ENCODE results near the gene PRDM7. TPM values are rescaled to one million over a fixed set of nuclear protein-coding genes. Genes with fewer than 3 reads are reported as not detected.

The PRDM7 gene
- total RNA-seq, 4 donors from 2014 or later: not detected

DNA sequence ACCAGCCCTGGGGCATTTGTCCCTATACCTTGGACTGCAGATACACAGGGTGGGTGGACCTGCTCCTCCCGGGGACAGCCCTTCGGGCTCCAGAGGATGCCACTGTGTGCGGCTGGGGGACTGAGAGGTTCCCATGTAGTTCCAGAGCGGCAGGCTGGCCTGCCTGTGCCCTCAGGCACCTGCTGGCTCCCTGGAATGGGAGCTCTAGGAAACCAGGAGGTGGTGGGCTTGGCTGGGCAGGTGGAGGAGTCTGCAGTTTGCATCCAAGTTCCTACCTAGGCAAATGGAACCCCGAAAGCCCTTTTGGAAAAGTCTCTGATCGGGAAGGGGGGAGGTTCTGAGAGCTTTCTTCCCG is 58.9 kb downstream of the PRDM7 start:
- TF ChIP-seq CTCF (IDR thresholded peaks at IDR 0.05; ENCODE audit: low read depth): no peak

DNA sequence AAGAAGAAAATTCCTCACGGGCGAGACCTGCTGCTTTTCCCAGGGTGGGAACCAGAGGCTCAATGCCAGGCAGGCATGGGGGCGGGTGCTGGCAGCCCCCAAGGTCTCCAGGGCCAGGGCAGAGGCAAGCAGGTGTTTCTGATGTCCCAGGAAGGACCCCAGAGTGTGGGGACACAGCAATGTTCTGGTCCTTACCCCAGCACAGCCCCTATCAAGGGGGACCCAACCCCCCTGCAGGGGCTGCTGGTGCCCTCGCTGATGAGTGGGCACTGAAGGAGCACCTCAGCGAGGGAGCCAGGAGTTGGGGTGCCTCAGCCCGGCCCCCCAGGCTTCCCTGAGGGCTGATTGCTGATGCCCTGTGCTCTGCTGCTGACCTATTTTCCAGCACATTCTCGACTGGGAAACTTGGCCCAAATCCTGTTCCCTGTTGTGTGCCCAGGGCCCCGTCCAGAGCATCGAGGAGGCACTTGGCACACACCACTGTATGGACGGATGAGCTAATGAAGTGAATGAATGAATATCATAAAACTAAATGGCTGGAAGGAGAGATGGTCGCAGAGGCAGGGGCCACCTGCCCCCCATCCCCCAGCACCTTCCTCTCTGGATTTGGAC is 60.7 kb downstream of the PRDM7 start:
- no peak for TF ChIP-seq CTCF (IDR thresholded peaks at IDR 0.05; ENCODE audit: low read depth)

DNA sequence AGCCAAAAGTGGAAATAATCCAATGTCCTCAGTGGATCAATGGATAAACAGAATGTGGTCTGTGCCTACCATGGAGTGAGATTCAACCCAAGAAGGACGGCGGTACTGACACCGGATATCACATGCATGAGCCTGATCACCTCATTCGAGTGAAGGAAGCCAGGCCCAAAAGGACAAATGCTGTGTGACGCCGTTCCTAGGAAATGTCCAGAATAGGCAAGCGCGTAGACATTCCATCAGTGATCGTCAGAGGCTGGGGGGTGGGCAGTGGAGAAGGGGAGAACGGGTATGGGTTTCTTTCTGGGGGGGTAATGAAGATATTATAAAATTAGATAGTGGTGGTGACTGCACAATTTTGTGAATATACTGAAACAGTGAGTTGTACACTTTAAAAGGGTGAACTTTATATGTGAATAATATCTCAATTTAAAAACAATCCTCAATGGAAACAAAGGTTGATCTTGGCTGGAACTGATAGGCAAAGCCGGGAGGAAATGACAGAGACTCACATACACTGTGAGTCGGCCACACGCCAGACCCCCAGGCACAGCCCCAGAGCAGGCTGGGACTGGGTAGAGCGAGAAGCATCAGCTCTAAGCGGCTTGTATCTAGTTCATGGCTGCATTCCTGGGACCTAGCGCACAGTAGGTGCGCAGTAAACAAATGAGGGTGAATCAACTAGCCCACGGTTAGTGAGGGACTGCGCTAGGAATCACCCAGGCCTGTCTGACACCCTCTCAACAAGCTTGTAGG is 61.4 kb downstream of the PRDM7 start:
- no peak for TF ChIP-seq CTCF (IDR thresholded peaks at IDR 0.05; ENCODE audit: low read depth)

DNA sequence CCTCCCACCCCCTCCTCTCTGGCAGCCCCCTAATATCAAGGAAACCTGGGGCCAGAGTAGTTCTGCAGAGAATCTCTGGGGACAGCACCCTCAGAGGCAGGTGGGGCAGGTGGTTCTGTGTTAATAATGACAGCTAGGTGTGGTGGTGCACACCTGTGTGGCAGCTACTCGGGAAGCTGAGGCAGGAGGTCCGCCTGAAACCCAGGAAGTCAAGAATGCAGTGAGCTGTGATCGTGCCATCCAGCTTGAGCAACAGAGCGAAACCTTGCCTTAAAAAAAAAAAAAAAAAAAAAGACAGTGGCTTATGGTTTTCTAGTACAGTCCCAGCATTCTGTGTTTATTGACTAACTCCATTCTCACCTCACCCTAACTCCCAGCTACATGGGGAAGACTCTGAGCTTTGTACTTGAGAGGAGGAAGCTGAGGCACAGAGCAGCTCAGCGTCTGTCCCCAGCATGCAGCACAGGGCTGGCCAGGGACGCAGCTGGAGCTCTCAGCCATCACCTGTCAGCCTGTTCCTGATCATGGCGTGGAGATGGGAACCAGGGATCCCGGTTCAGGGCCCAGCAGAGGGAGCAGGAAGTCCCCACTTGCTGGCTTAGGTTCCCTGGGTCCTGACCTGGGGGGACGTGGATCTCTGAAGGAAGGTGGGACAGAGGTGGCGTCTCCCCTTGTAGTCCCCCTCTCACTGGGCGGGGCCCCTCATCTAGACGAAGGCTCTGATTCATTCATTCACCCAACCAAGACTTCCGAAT is 64.0 kb downstream of the PRDM7 start:
- no peak for TF ChIP-seq CTCF (IDR thresholded peaks at IDR 0.05; ENCODE audit: low read depth)

GRCh38 chr16:90011908-90012501 is 65.1 kb downstream of the PRDM7 start:
- no peak for TF ChIP-seq CTCF (IDR thresholded peaks at IDR 0.05; ENCODE audit: low read depth)

GRCh38 chr16:90011508-90011819 is 65.7 kb downstream of the PRDM7 start:
- TF ChIP-seq CTCF (IDR thresholded peaks at IDR 0.05; ENCODE audit: low read depth): no peak
